ENCODE data around the gene ZFP57. TPM values are rescaled to one million over a fixed set of nuclear protein-coding genes. Genes with fewer than 3 reads are reported as not detected.
"Not testable (repeated sequence)": the region's sequence is repeated elsewhere in the genome, so short reads cannot be mapped to it uniquely, and the experiment has no call there.

The ZFP57 gene
- total and polyA plus RNA-seq, 8 donors, result 0.08 TPM; not detected in 7

DNA sequence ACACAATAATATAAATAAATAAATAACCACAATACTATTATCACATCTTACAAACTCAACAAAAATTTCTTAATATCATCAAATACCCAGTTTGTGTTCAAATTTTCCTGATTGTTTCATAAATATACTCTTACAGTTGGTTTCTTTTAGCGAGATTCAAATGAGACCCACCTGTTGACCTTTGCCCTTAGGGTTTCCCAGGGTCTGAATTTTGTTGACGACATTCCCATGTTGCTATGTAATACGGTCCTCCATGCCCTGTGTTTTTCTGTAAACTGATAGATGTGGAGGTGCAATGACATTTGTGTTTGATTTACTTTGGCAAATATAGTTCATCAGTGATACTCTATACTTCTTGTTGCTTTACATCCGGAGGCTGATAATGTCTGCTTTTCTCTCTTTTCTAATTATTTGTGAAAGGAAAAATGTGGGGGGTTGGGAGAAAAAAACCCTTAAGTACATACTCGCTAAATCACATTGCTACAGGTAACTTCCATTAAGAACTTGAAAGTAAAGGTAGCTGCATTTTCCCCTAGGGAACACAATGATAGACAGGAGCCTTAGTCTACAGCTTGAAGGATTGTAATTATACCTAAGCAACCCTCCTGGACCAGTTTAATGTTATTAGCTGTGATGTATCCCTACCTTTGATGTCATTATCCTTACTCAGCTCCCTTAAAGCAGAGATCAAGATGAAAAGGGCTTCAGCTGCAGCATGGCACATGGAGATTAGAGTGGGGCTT, 17.5 kb downstream of the ZFP57 start:
- Histone ChIP-seq H3K4me3 (no peak overlapping the region), H3K4me1 (no peaks in the 10 kb centered on the region), H3K36me3 (no peaks in the 10 kb centered on the region), H3K27ac (no peak overlapping the region), H3K9me3 (no peaks in the 10 kb centered on the region), H3K27me3 (peaks cover 0 to 55% (median 7%) of the 10 kb centered on the region in 3 donors)
- TF ChIP-seq EP300 (IDR thresholded peaks at IDR 0.05) (no peak), CTCF (IDR thresholded peaks at IDR 0.05) (no peak), POLR2A (IDR thresholded peaks at IDR 0.05) (no peak), POLR2AphosphoS5 (IDR thresholded peaks at IDR 0.05) (no peak)
- WGBS, 5 donors, result 25 to 45% (median 33%) methylated on average over 5 of the region's 5 CpGs
- intact Hi-C loops (cut with DNase I; ENCODE audit: low total_unique reads), result no loop called here
- DNase-seq, result no peak

DNA sequence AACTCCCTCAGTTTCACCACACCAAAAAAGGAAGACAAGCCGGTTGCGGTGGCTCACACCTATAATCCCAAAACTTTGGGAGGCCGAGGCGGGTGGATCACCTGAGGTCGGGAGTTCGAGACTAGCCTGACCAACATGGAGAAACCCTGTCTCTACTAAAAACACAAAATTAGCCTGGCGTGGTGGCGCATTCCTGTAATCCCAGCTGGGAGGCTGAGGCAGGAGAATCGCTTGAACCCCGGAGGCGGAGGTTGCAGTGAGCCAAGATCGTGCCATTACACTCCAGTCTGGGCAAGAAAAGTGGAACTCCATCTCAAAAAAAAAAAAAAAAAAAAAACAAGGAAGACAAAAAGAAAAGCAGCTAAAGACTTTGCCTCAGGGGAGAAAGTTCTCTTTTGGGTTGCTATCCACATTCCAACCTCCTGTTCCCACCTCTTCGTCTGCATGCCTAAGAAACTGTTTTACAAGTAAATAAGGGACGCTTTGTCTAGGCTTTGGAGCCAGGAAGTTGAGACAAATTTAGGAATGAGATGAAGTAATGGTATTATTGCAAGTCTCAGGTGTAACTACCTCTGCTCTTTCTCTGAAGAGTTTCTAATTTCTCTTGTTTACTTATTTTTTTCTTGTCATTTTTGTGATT, 19.3 kb downstream of the ZFP57 start:
- H3K27ac ChIP-seq; intact Hi-C loops (cut with DNase I; ENCODE audit: low total_unique reads); H3K36me3 ChIP-seq; H3K9me3 ChIP-seq; H3K4me3 ChIP-seq; H3K4me1 ChIP-seq; DNase-seq: not testable (repeated sequence)
- 43 to 56% (median 51%) methylated on average over 14 of the region's 14 CpGs for whole genome bisulfite sequencing, 5 donors
- H3K27me3 ChIP-seq, result peaks cover 0 to 65% (median 7%) of the 10 kb centered on the region in 3 donors

DNA sequence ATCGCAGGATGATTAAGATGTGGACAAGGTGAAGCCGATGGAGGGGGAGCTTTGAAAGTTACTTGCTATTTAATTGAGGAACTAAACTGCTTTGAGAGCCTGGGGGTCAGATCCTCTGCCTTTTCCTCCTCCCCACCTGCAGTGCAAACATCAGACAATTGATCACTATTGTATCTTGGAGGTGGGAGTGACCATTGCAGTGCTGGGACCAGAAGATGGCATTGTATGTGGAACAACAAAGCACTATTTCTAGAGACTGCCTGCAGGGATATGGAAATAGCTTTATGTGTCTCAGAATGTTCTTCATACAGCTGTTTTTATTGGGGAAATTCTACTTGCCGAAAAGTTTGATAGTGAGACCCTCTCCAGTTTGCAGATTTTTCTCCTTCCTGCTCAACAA, 19.9 kb downstream of the ZFP57 start:
- Histone ChIP-seq H3K36me3 (no peaks in the 10 kb centered on the region), H3K9me3 (no peaks in the 10 kb centered on the region), H3K4me3 (no peak overlapping the region), H3K4me1 (no peaks in the 10 kb centered on the region), H3K27me3 (peaks cover 0 to 66% (median 7%) of the 10 kb centered on the region in 3 donors), H3K27ac (no peak overlapping the region)
- TF ChIP-seq CTCF (IDR thresholded peaks at IDR 0.05) (no peak), EP300 (IDR thresholded peaks at IDR 0.05) (no peak), POLR2AphosphoS5 (IDR thresholded peaks at IDR 0.05) (no peak), POLR2A (IDR thresholded peaks at IDR 0.05) (no peak)
- 68 to 83% (median 80%) methylated on average over 3 of the region's 3 CpGs for WGBS, 5 donors
- intact Hi-C loops (cut with DNase I; ENCODE audit: low total_unique reads), result no loop called here
- no peak for DNase-seq

GRCh38 chr6:29656798-29657197, 24.2 kb downstream of the ZFP57 start, which contains the start of gene MOG:
Gene MOG, plus strand, starts transcription at chr6:29657092. Its CDS starts 118 bp downstream, at chr6:29657210.
- no peak within 1 kb of the TSS for H3K4me3 ChIP-seq
- TF ChIP-seq CTCF (IDR thresholded peaks at IDR 0.05) (no peak), EP300 (IDR thresholded peaks at IDR 0.05) (no peak), POLR2A (IDR thresholded peaks at IDR 0.05) (no peak), POLR2AphosphoS5 (IDR thresholded peaks at IDR 0.05) (no peak)
- intact Hi-C loops (cut with DNase I; ENCODE audit: low total_unique reads), result no loop called here
- H3K36me3 ChIP-seq, result no peaks in the 10 kb centered on the region
- H3K4me1 ChIP-seq, result peaks cover 0 to 8% (median 0%) of the 10 kb centered on the region in 4 donors
- WGBS, 5 donors, result 79 to 100% (median 88%) methylated on average over 1 to 4 of the region's 4 CpGs
- peaks cover 0 to 38% (median 0%) of the 10 kb centered on the region in 3 donors for H3K27me3 ChIP-seq
- no peaks in the 10 kb centered on the region for H3K9me3 ChIP-seq
- H3K27ac ChIP-seq, result no peak within 1 kb of the TSS
- DNase-seq, result no peak
